GM12878 (cell line): ENCODE results near the gene ATG9A. TPM values are rescaled to one million over a fixed set of nuclear protein-coding genes. Genes with fewer than 3 reads are reported as not detected.

Experiments
- ATAC-seq: fragments of 200-7000 bp; cut with Tn5 transposase; 3 replicates; pipeline ENCODE4 v1.9.1; 2020; ENCODE audit warnings: mild to moderate bottlenecking, moderate library complexity
- BruUV-seq: library from RNA; stranded (reverse); fragments of 400-500 nt; replicated peaks from 2 replicates; lab custom pipeline; 2021; lab: Mats Ljungman, UMichigan
- CTCF ChIA-PET: fragments of 300-600 bp; sonication (Branson Sonifier 250); formaldehyde crosslinking; extraction: SDS; loops from one replicate; lab custom pipeline; 2021; ENCODE audit warnings: inconsistent platforms; lab: Yijun Ruan, JAX
- POLR2A ChIA-PET: fragments of 350-600 bp; formaldehyde crosslinking; extraction: SDS; loops from one replicate; lab custom pipeline; 2021; ENCODE audit warnings: inconsistent platforms; lab: Charles Lee
- RAD21 ChIA-PET: fragments of 300-600 bp; sonication (Branson Sonifier 250); formaldehyde crosslinking; loops from one replicate; lab custom pipeline; 2023; ENCODE audit warnings: antibody characterized with exemption; ENCODE audit not compliant: unreplicated experiment; lab: Charles Lee
- SMC1A ChIA-PET: fragments of 300-600 bp; sonication (Branson Sonifier 250); formaldehyde crosslinking; loops from one replicate; lab custom pipeline; 2023; ENCODE audit not compliant: unreplicated experiment, uncharacterized antibody; lab: Charles Lee
- DNase-seq: peaks from one replicate; pipeline ENCODE4 v3.0.0-alpha.2; 2011; ENCODE audit warnings: low read depth, low spot score
- FAIRE-seq: peaks from 3 replicates; lab custom pipeline; 2011; peaks lifted over from hg19 to GRCh38; lab: Jason Lieb, UNC
- H2AFZ ChIP-seq: 2 replicates; pipeline ENCODE4 v1.6.0; 2011; ENCODE audit warnings: low read depth, low read length, control low read depth; ENCODE audit not compliant: control insufficient read depth
- H3K27ac ChIP-seq: 2 replicates; pipeline ENCODE4 v1.5.1; 2011; ENCODE audit warnings: control low read depth; ENCODE audit not compliant: control insufficient read depth, insufficient read depth
- H3K27me3 ChIP-seq, 2 experiments: replicated peaks in 1 of 2; 2 replicates each; pipeline versions ENCODE4 v1.6.0 to v1.6.1; 2011; ENCODE audit warnings: low read length in 1 of 2; ENCODE audit not compliant: control insufficient read depth in 2 of 2, insufficient read depth in 2 of 2
- H3K36me3 ChIP-seq, 2 experiments: 2 replicates each; pipeline ENCODE4 v1.5.1; 2011; ENCODE audit warnings: low read length in 1 of 2; ENCODE audit not compliant: control insufficient read depth in 2 of 2, insufficient read depth in 2 of 2
- H3K4me1 ChIP-seq: 2 replicates; pipeline ENCODE4 v1.6.1; 2011; ENCODE audit warnings: mild to moderate bottlenecking, low read length, moderate library complexity, mixed read lengths; ENCODE audit not compliant: control insufficient read depth, insufficient read depth
- H3K4me2 ChIP-seq: 2 replicates; pipeline ENCODE4 v1.6.0; 2011; ENCODE audit warnings: control low read depth; ENCODE audit not compliant: control insufficient read depth, insufficient read depth
- H3K4me3 ChIP-seq: fragments of 200-600 bp; sonication (generic); 2 replicates; pipeline ENCODE4 v1.5.1; 2016
- H3K79me2 ChIP-seq: 2 replicates; pipeline ENCODE4 v1.6.0; 2011; ENCODE audit warnings: low read length; ENCODE audit not compliant: control insufficient read depth, insufficient read depth
- H3K9ac ChIP-seq: 2 replicates; pipeline ENCODE4 v1.8.0; 2011; ENCODE audit warnings: low read length, control low read depth, mixed read lengths; ENCODE audit not compliant: control insufficient read depth, insufficient read depth
- H3K9me3 ChIP-seq: replicated peaks from 3 replicates; pipeline ENCODE4 v1.5.1; 2011; ENCODE audit warnings: mild to moderate bottlenecking, low read length; ENCODE audit not compliant: control insufficient read depth, insufficient read depth
- H4K20me1 ChIP-seq: 2 replicates; pipeline ENCODE4 v1.6.0; 2011; ENCODE audit not compliant: control insufficient read depth, insufficient read depth
- PML ChIP-seq: IDR thresholded peaks from 2 replicates; pipeline ENCODE4 v1.6.1; 2012; ENCODE audit warnings: low read length, inconsistent platforms
- POLR2A ChIP-seq: IDR thresholded peaks from 2 replicates; pipeline ENCODE4 v1.6.1; 2011; ENCODE audit warnings: low read depth, mild to moderate bottlenecking, low read length
- RAD21 ChIP-seq: IDR thresholded peaks from 2 replicates; pipeline ENCODE4 v1.6.1; 2011; ENCODE audit warnings: mild to moderate bottlenecking, low read depth, low read length, moderate library complexity; ENCODE audit not compliant: insufficient read depth
- SMC3 ChIP-seq: IDR thresholded peaks from 2 replicates; pipeline ENCODE4 v1.6.1; 2011; ENCODE audit warnings: low read length, improper control_type of control experiment, borderline replicate concordance
- TBL1XR1 ChIP-seq: IDR thresholded peaks from 2 replicates; pipeline ENCODE4 v1.6.1; 2012; ENCODE audit warnings: low read depth, low read length, improper control_type of control experiment
- WGBS: methylation state at CpG from one replicate; pipeline ENCODE4 v1.1.6; 2016; ENCODE audit warnings: low lambda C conversion rate; ENCODE audit not compliant: insufficient replicate concordance, insufficient coverage; ENCODE audit errors: missing lambda C conversion rate; 5-methylcytosine and 5-hydroxymethylcytosine counted together
- in situ Hi-C: fragments of 300-500 bp; cut with MboI; formaldehyde crosslinking; loops from 9 replicates; pipeline ENCODE4 v1.14.3; 2018; ENCODE audit warnings: mixed read lengths
- intact Hi-C: fragments of 100-400 bp; cut with micrococcal nuclease; formaldehyde crosslinking; loops from one replicate; pipeline ENCODE4 v1.14.2; 2022; ENCODE audit not compliant: unreplicated experiment
- polyA plus RNA-seq, 11 experiments: library from polyadenylated mRNA; depleted of rRNA in 4 of 11; unstranded in 6 of 11; stranded (reverse) in 5 of 11; fragments of >200 nt; fragmentation: Nextera tagmentation in 4 of 11; fragmentation: Illumina TruSeq in 1 of 11; extraction: Ambion mirVana in 4 of 11; extraction: Trizol in 1 of 11; gene quantifications; 1 replicate in 1 of 11; 2 replicates in 10 of 11; pipeline versions ENCODE4 v1.2.1 to v1.2.3, GENCODE V29; 2011 to 2016; ENCODE audit warnings: inconsistent platforms in 2 of 11, missing spikeins in 2 of 11, low read depth in 1 of 11
- total RNA-seq, 4 experiments: library from RNA; depleted of rRNA in 3 of 4; stranded (reverse); fragments of >200 nt in 3 of 4; fragmentation: Illumina TruSeq in 1 of 4; extraction: Trizol in 1 of 4; gene quantifications; 2 replicates each; pipeline versions ENCODE4 v1.2.1 to v1.2.3, GENCODE V29; 2013 to 2021
- TF ChIP-seq, protein P1 (sequence below), 3 experiments: IDR thresholded peaks in 2 of 3; conservative IDR thresholded peaks in 1 of 3; 2 replicates each; pipeline ENCODE4 v1.5.1; 2011; ENCODE audit warnings: low read depth in 3 of 3, low read length in 3 of 3, mild to moderate bottlenecking in 3 of 3, control low read depth in 2 of 3, moderate library complexity in 2 of 3, inconsistent platforms in 1 of 3, mixed read lengths in 1 of 3; ENCODE audit not compliant: control insufficient read depth in 2 of 3, insufficient read depth in 1 of 3; ENCODE audit errors: extremely low read depth in 1 of 3

The ATG9A gene
- total and polyA plus RNA-seq, 10 of the 15 experiments (the other 5 are each of a cell fraction or from before 2014, with no cell fraction given) = 0.16 to 37.5 (median 14.6) TPM; not detected in 1

- Histone ChIP-seq H3K79me2 (peaks cover 9% of the 10 kb centered on the region), H3K4me2 (no peak overlapping the region), H3K36me3 (peaks cover 4 to 9% of the 10 kb centered on the region in 2 experiments), H3K27me3 (no peaks in the 10 kb centered on the region), H2AFZ (no peak overlapping the region), H4K20me1 (no peaks in the 10 kb centered on the region), H3K4me3 (no peak overlapping the region), H3K4me1 (no peaks in the 10 kb centered on the region; the same call in 1 of the 2 replicates), H3K27ac (no peak overlapping the region), H3K9ac (no peak overlapping the region), H3K9me3 (no peaks in the 10 kb centered on the region)
- BruUV-seq = no TSS peak
- in situ Hi-C loops = loop anchor here (5.0 kb wide), 1 partner anchor 36 kb away; the partner anchor contains the start of gene ZFAND2B
- TF ChIP-seq POLR2A (0 out of 2 replicates have a peak, but pooled peaks have one; percentile 33), RAD21 (peak; percentile 52), TBL1XR1 (no peak), PML (no peak), SMC3 (peak; percentile 39; the same call in 1 of the 2 replicates)
- TF ChIP-seq, protein P1, sequence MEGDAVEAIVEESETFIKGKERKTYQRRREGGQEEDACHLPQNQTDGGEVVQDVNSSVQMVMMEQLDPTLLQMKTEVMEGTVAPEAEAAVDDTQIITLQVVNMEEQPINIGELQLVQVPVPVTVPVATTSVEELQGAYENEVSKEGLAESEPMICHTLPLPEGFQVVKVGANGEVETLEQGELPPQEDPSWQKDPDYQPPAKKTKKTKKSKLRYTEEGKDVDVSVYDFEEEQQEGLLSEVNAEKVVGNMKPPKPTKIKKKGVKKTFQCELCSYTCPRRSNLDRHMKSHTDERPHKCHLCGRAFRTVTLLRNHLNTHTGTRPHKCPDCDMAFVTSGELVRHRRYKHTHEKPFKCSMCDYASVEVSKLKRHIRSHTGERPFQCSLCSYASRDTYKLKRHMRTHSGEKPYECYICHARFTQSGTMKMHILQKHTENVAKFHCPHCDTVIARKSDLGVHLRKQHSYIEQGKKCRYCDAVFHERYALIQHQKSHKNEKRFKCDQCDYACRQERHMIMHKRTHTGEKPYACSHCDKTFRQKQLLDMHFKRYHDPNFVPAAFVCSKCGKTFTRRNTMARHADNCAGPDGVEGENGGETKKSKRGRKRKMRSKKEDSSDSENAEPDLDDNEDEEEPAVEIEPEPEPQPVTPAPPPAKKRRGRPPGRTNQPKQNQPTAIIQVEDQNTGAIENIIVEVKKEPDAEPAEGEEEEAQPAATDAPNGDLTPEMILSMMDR (IDR thresholded peaks at IDR 0.05 in 2 of 3, conservative IDR thresholded peaks at IDR 0.05 in 1 of 3; ENCODE audit: control insufficient read depth in 2 of 3, extremely low read depth in 1 of 3, insufficient read depth in 1 of 3, low read depth in 3 of 3, low read length in 3 of 3) = peak; percentile 65 to 77 (median 65)
- 53% methylated on average over 6 of the region's 6 CpGs for WGBS
- peak; percentile 78 for FAIRE-seq
- intact Hi-C loops = no loop called here
- DNase-seq = no peak
- ATAC-seq = peak; percentile 61
- ChIA-PET SMC1A (interaction anchor here (0.8 to 2.9 kb wide), 10 partner anchors 8 to 149 kb away, joined by 3 to 20 read pairs (median 4); no protein-coding TSS in a partner anchor), CTCF (interaction anchor here (0.7 to 5.6 kb wide), 27 partner anchors 8 to 186 kb away, joined by 3 to 48 read pairs (median 7); partner anchors contain the start of genes DNAJB2, GLB1L, STK16 and ZFAND2B), RAD21 (interaction anchor here (1.0 to 4.1 kb wide), 8 partner anchors 36 to 128 kb away, joined by 3 to 33 read pairs (median 4); partner anchors contain the start of genes GLB1L, STK16, TUBA4A and TUBA4B), POLR2A (interaction anchor here (0.7 to 1.6 kb wide), 3 partner anchors 40 to 180 kb away, joined by 3 to 11 read pairs (median 4); no protein-coding TSS in a partner anchor)
Measured at GRCh38 chr2:219171231-219171651, 58.2 kb downstream of the ATG9A start.
